Trophoblast cell (in vitro differentiated cells and primary cell): ENCODE results near the gene LIPC.

Experiments
- DNase-seq, 2 donors: peaks; one replicate each; pipeline ENCODE4 v3.0.0-alpha.2; 2016
- H2AFZ ChIP-seq: 2 replicates; pipeline ENCODE4 v1.6.1; 2013; ENCODE audit warnings: low read length, moderate library complexity, mild to moderate bottlenecking; ENCODE audit not compliant: insufficient read depth, poor library complexity
- H2AK5ac ChIP-seq: 2 replicates; pipeline ENCODE4 v1.6.1; 2013; ENCODE audit warnings: mild to moderate bottlenecking, low read length
- H2BK120ac ChIP-seq: 2 replicates; pipeline ENCODE4 v1.6.1; 2013; ENCODE audit warnings: low read length, mild to moderate bottlenecking, moderate library complexity; ENCODE audit not compliant: insufficient read depth, poor library complexity
- H2BK12ac ChIP-seq: 2 replicates; pipeline ENCODE4 v1.6.1; 2013; ENCODE audit warnings: mild to moderate bottlenecking, low read length, moderate library complexity
- H2BK5ac ChIP-seq: 2 replicates; pipeline ENCODE4 v1.6.1; 2013; ENCODE audit warnings: low read length, low read depth, moderate library complexity, mild to moderate bottlenecking; ENCODE audit not compliant: poor library complexity
- H3K14ac ChIP-seq: 2 replicates; pipeline ENCODE4 v1.6.1; 2013; ENCODE audit warnings: mild to moderate bottlenecking, low read length
- H3K18ac ChIP-seq: 2 replicates; pipeline ENCODE4 v1.6.1; 2013; ENCODE audit warnings: mild to moderate bottlenecking, low read length
- H3K23ac ChIP-seq: 2 replicates; pipeline ENCODE4 v1.6.1; 2013; ENCODE audit warnings: low read length
- H3K27ac ChIP-seq: 2 replicates; pipeline ENCODE4 v1.5.1; 2013; ENCODE audit warnings: low read depth, mild to moderate bottlenecking, inconsistent platforms, low read length, moderate library complexity
- H3K27me3 ChIP-seq: 2 replicates; pipeline ENCODE4 v1.6.1; 2013; ENCODE audit warnings: inconsistent platforms, mild to moderate bottlenecking, low read length, moderate library complexity; ENCODE audit not compliant: insufficient read depth
- H3K36me3 ChIP-seq, 2 experiments: 1 replicate in 1 of 2; 2 replicates in 1 of 2; pipeline ENCODE4 v1.6.1; 2013; ENCODE audit warnings: low read length in 2 of 2, mild to moderate bottlenecking in 2 of 2, moderate library complexity in 1 of 2; ENCODE audit not compliant: insufficient read depth in 2 of 2, control insufficient read depth in 1 of 2
- H3K4ac ChIP-seq: 2 replicates; pipeline ENCODE4 v1.6.1; 2013; ENCODE audit warnings: low read depth, mild to moderate bottlenecking, low read length, moderate library complexity
- H3K4me1 ChIP-seq, 2 experiments: 1 replicate in 1 of 2; 2 replicates in 1 of 2; pipeline ENCODE4 v1.6.1; 2013; ENCODE audit warnings: low read length in 2 of 2, mild to moderate bottlenecking in 2 of 2, moderate library complexity in 1 of 2; ENCODE audit not compliant: insufficient read depth in 2 of 2, control insufficient read depth in 1 of 2
- H3K4me2 ChIP-seq: 2 replicates; pipeline ENCODE4 v1.6.1; 2013; ENCODE audit warnings: inconsistent platforms, mild to moderate bottlenecking, low read length, moderate library complexity
- H3K4me3 ChIP-seq: 2 replicates; pipeline ENCODE4 v1.5.1; 2013; ENCODE audit warnings: mild to moderate bottlenecking, low read depth, low read length, inconsistent platforms
- H3K79me1 ChIP-seq: one replicate; pipeline ENCODE4 v1.6.1; 2013; ENCODE audit warnings: low read length
- H3K79me2 ChIP-seq: 2 replicates; pipeline ENCODE4 v1.6.1; 2013; ENCODE audit warnings: low read length, mild to moderate bottlenecking; ENCODE audit not compliant: control insufficient read depth, insufficient read depth, poor library complexity
- H3K9ac ChIP-seq: 2 replicates; pipeline ENCODE4 v1.6.1; 2013; ENCODE audit warnings: mild to moderate bottlenecking, low read length
- H3K9me3 ChIP-seq: 2 replicates; pipeline ENCODE4 v1.6.1; 2013; ENCODE audit warnings: low read depth, mild to moderate bottlenecking, control low read depth, inconsistent platforms, low read length; ENCODE audit not compliant: insufficient read depth
- H4K12ac ChIP-seq: 2 replicates; pipeline ENCODE4 v1.6.1; 2013; ENCODE audit warnings: low read depth, mild to moderate bottlenecking, low read length, moderate library complexity
- H4K8ac ChIP-seq: 2 replicates; pipeline ENCODE4 v1.6.1; 2013; ENCODE audit warnings: low read depth, mild to moderate bottlenecking, low read length, moderate library complexity
- H4K91ac ChIP-seq: one replicate; pipeline ENCODE4 v1.6.1; 2013; ENCODE audit warnings: low read depth, mild to moderate bottlenecking, low read length, moderate library complexity
- WGBS: extraction: QIAGEN DNeasy Blood & Tissue Kit; methylation state at CpG from one replicate; pipeline ENCODE4 v1.1.7; 2013; ENCODE audit warnings: missing lambda C conversion rate; ENCODE audit not compliant: insufficient read length, insufficient coverage; ENCODE audit errors: extremely low coverage; 5-methylcytosine and 5-hydroxymethylcytosine counted together

Gene LIPC

GRCh38 chr15:58478035-58478434 is 46.2 kb downstream of the LIPC start:
- no peak overlapping the region for H2AK5ac ChIP-seq
- H3K18ac ChIP-seq: no peak overlapping the region
- H3K23ac ChIP-seq: no peak overlapping the region
- no peak overlapping the region for H3K27ac ChIP-seq
- H4K91ac ChIP-seq: no peak overlapping the region
- H3K4me2 ChIP-seq: no peak overlapping the region
- no peak overlapping the region for H3K9ac ChIP-seq
- no peaks in the 10 kb centered on the region for H3K36me3 ChIP-seq
- peaks cover 0 to 9% of the 10 kb centered on the region in 2 experiments for H3K4me1 ChIP-seq
- no peak overlapping the region for H2AFZ ChIP-seq
- H4K12ac ChIP-seq: no peak overlapping the region
- no peaks in the 10 kb centered on the region for H3K9me3 ChIP-seq
- no peak overlapping the region for H3K4ac ChIP-seq
- WGBS: no CpG with 5 or more reads among the region's 3 CpGs
- H3K79me2 ChIP-seq: no peaks in the 10 kb centered on the region
- no peak overlapping the region for H2BK120ac ChIP-seq
- H3K27me3 ChIP-seq: no peaks in the 10 kb centered on the region
- no peak overlapping the region for H2BK5ac ChIP-seq
- no peak overlapping the region for H3K14ac ChIP-seq
- no peak overlapping the region for H3K4me3 ChIP-seq
- DNase-seq: no peak
- H3K79me1 ChIP-seq: peaks cover 3% of the 10 kb centered on the region
- H2BK12ac ChIP-seq: no peak overlapping the region
- no peak overlapping the region for H4K8ac ChIP-seq

- no peak overlapping the region for H2BK12ac ChIP-seq
- no peak overlapping the region for H3K23ac ChIP-seq
- no peak overlapping the region for H4K12ac ChIP-seq
- H3K79me2 ChIP-seq: no peaks in the 10 kb centered on the region
- H3K14ac ChIP-seq: no peak overlapping the region
- no peaks in the 10 kb centered on the region for H3K9me3 ChIP-seq
- no peak overlapping the region for H3K4me3 ChIP-seq
- peaks cover 0 to 9% of the 10 kb centered on the region in 2 experiments for H3K4me1 ChIP-seq
- H3K36me3 ChIP-seq: no peaks in the 10 kb centered on the region
- H2AFZ ChIP-seq: no peak overlapping the region
- H3K27me3 ChIP-seq: no peaks in the 10 kb centered on the region
- no peak overlapping the region for H3K27ac ChIP-seq
- H2BK5ac ChIP-seq: no peak overlapping the region
- no peak overlapping the region for H4K8ac ChIP-seq
- no peak overlapping the region for H3K4me2 ChIP-seq
- no CpG with 5 or more reads among the region's 3 CpGs for WGBS
- no peak overlapping the region for H3K9ac ChIP-seq
- H3K18ac ChIP-seq: no peak overlapping the region
- peaks cover 3% of the 10 kb centered on the region for H3K79me1 ChIP-seq
- no peak overlapping the region for H2AK5ac ChIP-seq
- no peak overlapping the region for H2BK120ac ChIP-seq
- no peak overlapping the region for H3K4ac ChIP-seq
- H4K91ac ChIP-seq: no peak overlapping the region
- no peak for DNase-seq
Measured at GRCh38 chr15:58478579-58478978, 46.8 kb downstream of the LIPC start.

- H3K18ac ChIP-seq: no peak overlapping the region
- no peaks in the 10 kb centered on the region for H3K36me3 ChIP-seq
- no peak overlapping the region for H3K23ac ChIP-seq
- no peak overlapping the region for H3K4ac ChIP-seq
- no peak for DNase-seq
- no peak overlapping the region for H3K27ac ChIP-seq
- H4K12ac ChIP-seq: no peak overlapping the region
- no peak overlapping the region for H2BK5ac ChIP-seq
- peaks cover 3% of the 10 kb centered on the region for H3K79me1 ChIP-seq
- no peak overlapping the region for H3K9ac ChIP-seq
- no peak overlapping the region for H2BK120ac ChIP-seq
- H2AFZ ChIP-seq: no peak overlapping the region
- no peak overlapping the region for H4K8ac ChIP-seq
- no peak overlapping the region for H3K4me3 ChIP-seq
- no peak overlapping the region for H3K14ac ChIP-seq
- H3K4me1 ChIP-seq: peaks cover 0 to 6% of the 10 kb centered on the region in 2 experiments
- H2BK12ac ChIP-seq: no peak overlapping the region
- no peaks in the 10 kb centered on the region for H3K9me3 ChIP-seq
- H3K4me2 ChIP-seq: no peak overlapping the region
- no peak overlapping the region for H2AK5ac ChIP-seq
- WGBS: no CpG with 5 or more reads among the region's 3 CpGs
- no peaks in the 10 kb centered on the region for H3K79me2 ChIP-seq
- no peak overlapping the region for H4K91ac ChIP-seq
- no peaks in the 10 kb centered on the region for H3K27me3 ChIP-seq
Measured at GRCh38 chr15:58479941-58480340, 48.1 kb downstream of the LIPC start.

GRCh38 chr15:58483376-58483775 is 51.6 kb downstream of the LIPC start:
- no peaks in the 10 kb centered on the region for H3K27me3 ChIP-seq
- no peak overlapping the region for H4K12ac ChIP-seq

More at GRCh38 chr15:58483376-58483775, 51.6 kb downstream of the LIPC start:
- Histone ChIP-seq H3K14ac (no peak overlapping the region), H4K91ac (no peak overlapping the region), H2BK120ac (no peak overlapping the region), H3K23ac (no peak overlapping the region), H2AFZ (no peak overlapping the region), H3K79me2 (no peaks in the 10 kb centered on the region), H3K36me3 (no peaks in the 10 kb centered on the region), H3K4me3 (no peak overlapping the region), H3K4ac (no peak overlapping the region), H4K8ac (no peak overlapping the region), H3K4me1 (peaks cover 7 to 10% of the 10 kb centered on the region in 2 experiments), H3K27ac (no peak overlapping the region), H2AK5ac (no peak overlapping the region), H2BK12ac (no peak overlapping the region), H3K9me3 (peaks cover 2% of the 10 kb centered on the region), H3K4me2 (no peak overlapping the region), H3K9ac (no peak overlapping the region), H2BK5ac (no peak overlapping the region), H3K79me1 (no peaks in the 10 kb centered on the region), H3K18ac (no peak overlapping the region)
- DNase-seq: no peak
- no CpG with 5 or more reads among the region's 3 CpGs for WGBS
